Stimulated activated CD4-positive, alpha-beta T cell treated with anti-CD3 and anti-CD28 coated beads, Interleukin-15, amount 100 ng/mL, for 48 hours (primary cell): Measurements from ENCODE around the gene CFAP52.
"Not testable (repeated sequence)": the region's sequence is repeated elsewhere in the genome, so short reads cannot be mapped to it uniquely, and the experiment has no call there.

Experiments
- DNase-seq, 2 donors: peaks; one replicate each; pipeline ENCODE4 v3.0.0-alpha.2; 2020; ENCODE audit warnings: low read depth in 2 of 2

Gene CFAP52

GRCh38 chr17:9571201-9571600 lies 5.2 kb upstream of the CFAP52 start:
- no peak for DNase-seq

- peak; percentile 68 to 76 for DNase-seq
These were observed 901 bp upstream of the CFAP52 start, which contains the start of gene STX8 for GRCh38 chr17:9575381-9576101. STX8 (minus strand) TSS chr17:9575820; CDS start chr17:9575808, 12 bp downstream.

DNA sequence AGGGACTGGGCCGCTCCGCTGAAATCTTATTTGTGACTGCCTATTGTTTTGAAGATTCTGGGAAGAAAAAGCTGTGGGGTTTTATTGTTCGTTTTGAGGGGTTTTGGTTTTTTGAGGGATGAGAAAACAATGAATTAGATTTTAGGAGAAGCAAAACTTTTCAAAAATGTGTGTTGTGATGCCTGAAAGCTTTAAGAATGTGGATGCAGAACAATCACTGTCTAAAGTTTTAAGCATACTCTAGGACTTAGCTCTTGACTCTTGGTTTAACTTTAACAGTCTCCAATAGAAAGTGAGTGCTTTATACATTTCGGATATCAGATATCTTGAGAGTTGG lies 899 bp downstream of the CFAP52 start:
- no peak for DNase-seq

- no peak for DNase-seq
These were observed 11.7 kb downstream of the CFAP52 start for GRCh38 chr17:9587969-9588656.

DNA sequence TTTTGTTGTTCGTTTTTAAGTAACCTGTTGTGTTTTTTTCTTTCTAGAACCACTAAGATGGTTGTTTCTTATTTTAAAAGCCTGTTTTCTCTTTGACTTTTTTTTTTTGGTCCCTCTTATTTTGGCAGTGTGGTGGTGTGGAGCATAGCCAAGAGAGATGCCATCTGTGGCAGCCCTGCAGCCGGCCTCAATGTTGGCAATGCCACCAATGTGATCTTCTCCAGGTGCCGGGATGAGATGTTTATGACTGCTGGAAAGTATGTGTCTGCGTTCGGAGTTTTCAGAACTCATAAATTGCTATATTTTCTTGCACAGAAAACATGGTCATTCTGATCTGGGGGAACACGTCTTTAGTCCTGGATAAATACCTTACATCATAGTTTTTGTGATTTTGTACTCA lies 17.6 kb downstream of the CFAP52 start:
- no peak for DNase-seq

DNA sequence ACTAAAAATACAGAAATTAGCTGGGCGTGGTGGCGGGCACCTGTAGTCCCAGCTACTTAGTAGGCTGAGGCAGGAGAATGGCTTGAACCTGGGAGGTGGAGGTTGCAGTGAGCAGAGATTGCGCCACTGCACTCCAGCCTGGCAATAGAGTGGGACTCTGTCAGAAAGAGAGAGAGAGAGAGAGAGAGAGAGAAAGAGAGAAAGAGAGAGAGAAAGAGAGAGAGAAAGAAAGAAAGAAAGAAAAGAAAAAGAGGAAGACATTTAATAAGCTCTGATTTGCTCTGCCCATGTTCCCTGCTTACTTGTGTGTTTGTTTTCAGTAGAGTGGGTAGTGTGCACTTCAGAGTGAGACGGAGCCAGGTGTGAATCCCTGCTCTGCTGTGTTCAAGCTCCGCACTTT lies 21.2 kb downstream of the CFAP52 start:
- not testable (repeated sequence) for DNase-seq

DNA sequence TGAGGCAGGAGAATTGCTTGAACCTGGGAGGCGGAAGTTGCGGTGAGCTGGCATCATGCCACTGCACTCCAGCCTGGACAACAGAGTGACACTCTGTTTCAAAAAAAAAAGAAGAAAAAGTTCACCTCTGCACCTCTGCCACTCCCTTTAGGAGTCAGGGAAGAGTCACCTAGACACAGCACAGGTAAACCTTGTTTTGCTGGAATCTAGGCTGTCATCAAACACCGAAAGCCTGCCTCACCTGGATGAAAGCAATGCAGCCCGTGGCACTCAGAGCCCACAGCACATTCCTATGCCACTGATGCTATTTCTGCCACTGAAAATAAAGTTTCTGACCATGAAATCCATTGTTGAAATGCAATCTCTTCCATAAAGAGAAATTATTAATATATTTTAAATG lies 22.2 kb downstream of the CFAP52 start:
- no peak for DNase-seq

DNA sequence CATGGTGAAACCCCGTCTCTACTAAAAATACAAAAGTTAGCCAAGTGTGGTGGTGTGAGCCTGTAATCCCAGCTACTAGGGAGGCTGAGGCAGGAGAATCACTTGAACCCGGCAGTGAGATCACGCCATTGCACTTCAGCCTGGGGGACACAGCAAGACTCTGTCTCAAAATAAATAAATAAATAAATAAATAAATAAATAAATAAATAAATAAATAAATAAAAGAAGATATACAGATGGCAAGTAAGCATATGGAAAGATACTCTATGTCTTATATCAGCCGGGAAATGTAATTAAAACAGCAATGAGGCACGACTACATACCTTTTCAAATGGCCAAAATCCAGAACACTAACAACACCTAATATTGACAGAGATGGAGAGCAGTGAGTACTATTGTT lies 28.1 kb downstream of the CFAP52 start:
- DNase-seq, result not testable (repeated sequence)

GRCh38 chr17:9606453-9606852 lies 30.0 kb downstream of the CFAP52 start:
- no peak for DNase-seq

DNA sequence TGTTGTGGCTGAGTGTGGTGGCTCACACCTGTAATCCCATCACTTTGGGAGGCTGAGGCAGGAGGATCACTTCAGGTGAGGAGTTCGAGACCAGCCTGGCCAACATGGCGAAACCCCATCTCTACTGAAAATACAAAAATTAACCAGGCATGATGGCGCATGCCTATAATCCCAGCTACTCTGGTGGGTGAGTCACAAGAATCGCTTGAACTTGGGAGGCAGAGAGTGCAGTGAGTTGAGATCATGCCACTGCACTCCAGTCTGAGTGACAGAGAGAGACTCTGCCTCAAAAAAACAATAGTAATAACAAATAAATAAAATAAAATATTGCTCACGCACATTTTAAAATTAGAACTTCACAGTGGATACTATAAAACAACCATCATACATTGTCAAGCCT lies 30.6 kb downstream of the CFAP52 start:
- not testable (repeated sequence) for DNase-seq

- no peak for DNase-seq
These were observed 35.1 kb downstream of the CFAP52 start for GRCh38 chr17:9611557-9611956.

- DNase-seq, result no peak
These were observed 35.6 kb downstream of the CFAP52 start for GRCh38 chr17:9612006-9612405.

GRCh38 chr17:9615486-9615885 lies 39.0 kb downstream of the CFAP52 start:
- DNase-seq, result no peak

GRCh38 chr17:9622961-9623360 lies 46.5 kb downstream of the CFAP52 start:
- DNase-seq, result no peak

DNA sequence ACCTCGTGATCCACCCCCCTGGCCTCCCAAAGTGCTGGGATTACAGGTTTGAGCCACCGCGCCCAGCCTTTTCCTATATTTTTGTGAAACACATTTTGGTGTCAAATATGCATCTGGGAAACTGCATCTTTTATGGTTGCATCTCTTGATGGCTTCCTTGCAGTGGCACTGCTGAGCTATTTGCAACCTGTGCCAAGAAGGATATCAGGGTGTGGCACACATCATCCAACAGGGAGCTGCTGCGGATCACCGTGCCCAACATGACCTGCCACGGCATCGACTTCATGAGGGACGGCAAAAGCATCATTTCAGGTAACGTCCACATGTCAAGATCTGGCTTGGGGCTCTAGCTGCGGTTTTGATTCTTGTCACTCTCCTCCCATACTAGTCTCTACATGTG lies 52.1 kb downstream of the CFAP52 start:
- DNase-seq, result no peak

DNA sequence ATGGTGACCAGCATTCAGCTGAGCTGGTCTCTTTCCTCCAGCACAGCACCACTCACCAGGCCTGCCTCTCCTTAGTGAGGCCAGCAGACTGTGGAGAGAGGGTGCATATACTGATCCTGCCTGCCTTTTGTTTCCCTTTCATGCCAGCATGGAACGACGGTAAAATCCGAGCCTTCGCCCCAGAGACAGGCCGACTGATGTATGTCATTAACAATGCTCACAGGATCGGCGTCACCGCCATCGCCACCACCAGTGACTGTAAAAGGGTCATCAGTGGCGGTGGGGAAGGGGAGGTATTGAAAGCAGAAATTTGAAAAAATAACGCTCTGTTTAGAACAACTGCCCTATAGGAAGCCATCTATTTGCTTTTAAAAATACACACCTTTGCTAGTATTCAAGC lies 56.3 kb downstream of the CFAP52 start:
- no peak for DNase-seq

GRCh38 chr17:9635340-9635739 lies 58.9 kb downstream of the CFAP52 start:
- DNase-seq, result no peak

DNA sequence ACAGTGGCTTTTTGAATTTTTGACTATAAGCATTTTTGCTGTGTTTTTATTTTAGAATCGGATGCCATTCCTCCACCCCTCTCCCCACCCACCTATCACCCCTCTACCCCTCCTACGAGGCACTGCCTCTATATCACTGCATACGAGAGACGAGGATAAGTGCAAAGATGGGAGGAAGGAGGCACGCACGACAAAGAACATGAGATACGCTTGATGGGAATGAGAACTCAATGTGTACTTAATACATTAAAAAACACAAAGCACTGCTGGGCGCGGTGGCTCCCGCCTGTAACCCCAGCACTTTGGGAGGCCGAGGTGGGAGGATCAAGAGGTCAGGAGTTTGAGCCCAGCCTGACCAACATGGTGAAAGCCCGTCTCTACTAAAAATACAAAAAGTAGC lies 60.1 kb downstream of the CFAP52 start:
- no peak for DNase-seq

- not testable (repeated sequence) for DNase-seq
These were observed 63.9 kb downstream of the CFAP52 start for GRCh38 chr17:9640388-9640787.

- no peak for DNase-seq
These were observed 67.2 kb downstream of the CFAP52 start for GRCh38 chr17:9643611-9644010.

- peak in 1 of 2 donors; percentile 10 for DNase-seq
These were observed 68.7 kb downstream of the CFAP52 start, which contains the start of gene USP43 for GRCh38 chr17:9644910-9645751. USP43 (plus strand) TSS chr17:9645517; CDS start chr17:9645633, 116 bp downstream.

GRCh38 chr17:9645851-9646545 lies 69.6 kb downstream of the CFAP52 start:
- no peak for DNase-seq
